T-helper 2 cell (primary cell): Measurements from ENCODE around the gene PTDSS2.
"Not testable (repeated sequence)": the region's sequence is repeated elsewhere in the genome, so short reads cannot be mapped to it uniquely, and the experiment has no call there.

Experiments used
- DNase-seq, 5 experiments: peaks; one replicate each; pipeline versions ENCODE4 v3.0.0 to v3.0.0-alpha.2; 2012 to 2022

The PTDSS2 gene

GRCh38 chr11:452203-452744, 2.2 kb downstream of the PTDSS2 start:
- DNase-seq = no peak

GRCh38 chr11:452916-453527, 2.9 kb downstream of the PTDSS2 start:
- no peak for DNase-seq

- no peak for DNase-seq
These were observed 3.5 kb downstream of the PTDSS2 start for GRCh38 chr11:453564-453963.

GRCh38 chr11:454043-454442, 4.0 kb downstream of the PTDSS2 start:
- DNase-seq = no peak

GRCh38 chr11:454801-455565, 4.9 kb downstream of the PTDSS2 start:
- DNase-seq = no peak

GRCh38 chr11:455566-456147, 5.6 kb downstream of the PTDSS2 start:
- no peak for DNase-seq

- peak in 3 of 5 experiments; percentile 36 to 90 (median 61) for DNase-seq
These were observed 6.5 kb downstream of the PTDSS2 start for GRCh38 chr11:456533-456932.

GRCh38 chr11:457111-457760, 7.2 kb downstream of the PTDSS2 start:
- DNase-seq = no peak

GRCh38 chr11:459511-460220, 9.6 kb downstream of the PTDSS2 start:
- no peak for DNase-seq

- DNase-seq = no peak
These were observed 10.5 kb downstream of the PTDSS2 start for GRCh38 chr11:460331-461199.

GRCh38 chr11:461626-462025, 11.5 kb downstream of the PTDSS2 start:
- no peak for DNase-seq

- DNase-seq = no peak
These were observed 12.2 kb downstream of the PTDSS2 start for GRCh38 chr11:462107-462890.

- no peak for DNase-seq
These were observed 14.2 kb downstream of the PTDSS2 start for GRCh38 chr11:464316-464715.

GRCh38 chr11:465896-466530, 15.9 kb downstream of the PTDSS2 start:
- DNase-seq = no peak

- DNase-seq = no peak
These were observed 18.0 kb downstream of the PTDSS2 start for GRCh38 chr11:468036-468435.

GRCh38 chr11:468493-468892, 18.4 kb downstream of the PTDSS2 start:
- no peak for DNase-seq

GRCh38 chr11:469026-469683, 19.1 kb downstream of the PTDSS2 start:
- not testable (repeated sequence) for DNase-seq

- no peak for DNase-seq
These were observed 19.8 kb downstream of the PTDSS2 start for GRCh38 chr11:469684-470560.
